Stimulated activated effector memory CD8-positive, alpha-beta T cell treated with anti-CD3 and anti-CD28 coated beads, Interleukin-12 subunit alpha, Interleukin-12 subunit beta, amount 100 ng/mL, for 72 hours (primary cell): ENCODE data around the gene ZNF774.
A peak's percentile ranks its signal among the peaks of the same experiment; 100 is the strongest.
"Not testable (repeated sequence)": the region's sequence is repeated elsewhere in the genome, so short reads cannot be mapped to it uniquely, and the experiment has no call there.

Source experiments
- ATAC-seq: fragments of 150-1000 bp; cut with Tn5 transposase; 2 replicates; pipeline ENCODE4 v1.10.0; 2021
- DNase-seq, 2 donors: peaks; one replicate each; pipeline ENCODE4 v3.0.0; 2021 to 2022; ENCODE audit warnings: low spot score in 2 of 2
- H3K27ac Mint-ChIP-seq: one replicate; pipeline ENCODE4 v1.8.0; 2022; ENCODE audit warnings: mild to moderate bottlenecking, mixed read lengths
- H3K36me3 Mint-ChIP-seq: one replicate; pipeline ENCODE4 v1.8.0; 2022; ENCODE audit warnings: mild to moderate bottlenecking, mixed read lengths
- H3K4me1 Mint-ChIP-seq: one replicate; pipeline ENCODE4 v1.8.0; 2022; ENCODE audit warnings: mixed read lengths
- H3K4me3 Mint-ChIP-seq: one replicate; pipeline ENCODE4 v1.8.0; 2022; ENCODE audit warnings: mild to moderate bottlenecking, mixed read lengths
- H3K9me3 Mint-ChIP-seq: one replicate; pipeline ENCODE4 v1.8.0; 2022; ENCODE audit warnings: mixed read lengths

Gene ZNF774

DNA sequence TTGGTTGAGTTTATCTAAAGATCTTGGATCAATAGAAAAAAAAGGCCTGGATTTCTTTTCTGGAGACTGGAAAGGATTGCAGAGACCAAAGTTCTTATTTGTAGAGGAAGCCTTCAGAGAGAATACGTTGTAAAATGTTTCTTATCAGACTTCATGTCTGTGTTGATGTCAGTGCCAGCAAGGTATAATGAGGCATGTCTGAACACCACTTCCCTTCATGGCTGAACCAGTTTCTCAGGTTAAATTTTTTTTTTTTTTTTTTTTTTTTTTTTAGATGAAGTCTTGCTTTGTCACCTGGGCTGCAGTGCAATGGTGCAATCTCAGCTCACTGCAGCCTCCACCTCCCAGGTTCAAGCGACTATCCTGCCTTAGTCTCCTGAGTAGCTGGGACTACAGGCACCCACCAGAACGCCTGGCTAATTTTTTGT is 17.8 kb upstream of the ZNF774 start:
- no peak overlapping the region for H3K27ac Mint-ChIP-seq
- no peaks in the 10 kb centered on the region for H3K4me1 Mint-ChIP-seq

DNA sequence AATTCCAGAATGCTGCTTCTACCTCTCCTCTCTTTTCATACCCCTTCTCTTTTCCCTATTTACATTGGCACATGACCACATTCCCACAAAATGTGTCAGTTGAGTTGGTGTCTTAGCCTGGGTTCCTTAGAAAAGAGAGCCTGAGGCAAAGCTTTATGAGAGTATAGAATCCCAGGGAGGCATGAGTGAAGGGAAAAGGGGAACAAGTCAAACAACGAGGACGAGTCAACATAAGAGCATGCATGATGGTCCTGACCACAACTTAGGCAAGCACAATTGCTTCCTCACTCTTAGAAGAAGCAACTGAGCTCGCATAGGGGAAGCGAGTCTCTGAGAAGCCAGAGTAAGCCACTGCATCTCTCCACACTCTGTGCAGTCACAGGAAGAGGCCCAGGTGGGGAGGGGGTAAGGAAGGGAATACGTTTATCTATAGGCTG is 15.4 kb upstream of the ZNF774 start:
- no peaks in the 10 kb centered on the region for H3K36me3 Mint-ChIP-seq
- no peak overlapping the region for H3K27ac Mint-ChIP-seq
- ATAC-seq (peak; percentile 21), DNase-seq (no peak)
- no peaks in the 10 kb centered on the region for H3K9me3 Mint-ChIP-seq
- no peak overlapping the region for H3K4me3 Mint-ChIP-seq
- H3K4me1 Mint-ChIP-seq, result no peaks in the 10 kb centered on the region

More for the DNA sequence above, 17.8 kb upstream of the ZNF774 start:
- ATAC-seq (no peak), DNase-seq (no peak)
- Mint-ChIP-seq H3K4me3 (no peak overlapping the region), H3K36me3 (no peaks in the 10 kb centered on the region), H3K9me3 (no peaks in the 10 kb centered on the region)

DNA sequence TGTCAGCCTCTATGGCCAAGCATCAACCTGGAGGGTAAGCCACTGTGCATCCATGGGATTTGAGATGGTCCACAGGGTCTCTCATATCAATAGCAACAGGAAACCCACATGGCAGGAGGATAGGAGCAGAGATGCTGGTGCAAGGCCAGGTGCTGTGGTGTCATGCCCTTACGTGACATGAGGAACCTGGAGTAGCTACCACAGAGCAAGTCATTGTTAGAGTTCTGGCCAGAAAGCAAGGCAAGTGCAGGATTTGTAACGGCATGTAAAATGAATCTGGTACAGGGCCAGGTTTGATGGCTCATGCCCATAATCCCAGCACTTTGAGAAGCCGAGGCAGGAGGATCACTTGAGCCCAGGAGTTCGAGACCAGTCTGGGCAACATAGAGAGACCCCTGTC is 14.8 kb upstream of the ZNF774 start:
- H3K4me1 Mint-ChIP-seq, result no peaks in the 10 kb centered on the region
- DNase-seq, result no peak
- H3K36me3 Mint-ChIP-seq, result no peaks in the 10 kb centered on the region
- no peak overlapping the region for H3K4me3 Mint-ChIP-seq
- ATAC-seq, result no peak
- H3K27ac Mint-ChIP-seq, result no peak overlapping the region
- no peaks in the 10 kb centered on the region for H3K9me3 Mint-ChIP-seq

- DNase-seq (no peak), ATAC-seq (no peak)
- H3K36me3 Mint-ChIP-seq, result no peaks in the 10 kb centered on the region
- no peak overlapping the region for H3K27ac Mint-ChIP-seq
- no peaks in the 10 kb centered on the region for H3K4me1 Mint-ChIP-seq
- H3K9me3 Mint-ChIP-seq, result no peaks in the 10 kb centered on the region
- no peak overlapping the region for H3K4me3 Mint-ChIP-seq
Measured at GRCh38 chr15:90338532-90338931, 13.6 kb upstream of the ZNF774 start.

DNA sequence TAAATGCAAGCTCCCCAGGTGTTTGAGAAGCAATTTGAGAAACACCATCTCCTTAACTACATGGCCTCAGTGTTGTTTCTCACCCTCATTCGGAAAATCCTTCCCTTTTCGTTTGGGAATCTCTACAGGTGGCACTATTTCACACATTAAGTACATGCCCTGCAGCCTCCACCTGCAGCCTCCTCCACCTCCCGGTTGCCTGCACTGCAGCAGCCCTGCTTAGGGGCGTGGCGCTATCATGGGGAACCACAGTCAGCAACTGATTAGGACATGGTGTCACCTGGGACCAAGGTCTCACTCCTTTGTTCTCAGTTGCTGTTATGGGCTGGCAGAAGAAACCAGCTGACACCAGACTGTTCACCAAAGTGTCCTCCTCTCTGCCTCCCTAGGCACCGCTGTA is 11.7 kb upstream of the ZNF774 start:
- Mint-ChIP-seq H3K27ac (no peak overlapping the region), H3K36me3 (no peaks in the 10 kb centered on the region), H3K9me3 (no peaks in the 10 kb centered on the region), H3K4me1 (no peaks in the 10 kb centered on the region), H3K4me3 (no peak overlapping the region)
- DNase-seq (no peak), ATAC-seq (no peak)

DNA sequence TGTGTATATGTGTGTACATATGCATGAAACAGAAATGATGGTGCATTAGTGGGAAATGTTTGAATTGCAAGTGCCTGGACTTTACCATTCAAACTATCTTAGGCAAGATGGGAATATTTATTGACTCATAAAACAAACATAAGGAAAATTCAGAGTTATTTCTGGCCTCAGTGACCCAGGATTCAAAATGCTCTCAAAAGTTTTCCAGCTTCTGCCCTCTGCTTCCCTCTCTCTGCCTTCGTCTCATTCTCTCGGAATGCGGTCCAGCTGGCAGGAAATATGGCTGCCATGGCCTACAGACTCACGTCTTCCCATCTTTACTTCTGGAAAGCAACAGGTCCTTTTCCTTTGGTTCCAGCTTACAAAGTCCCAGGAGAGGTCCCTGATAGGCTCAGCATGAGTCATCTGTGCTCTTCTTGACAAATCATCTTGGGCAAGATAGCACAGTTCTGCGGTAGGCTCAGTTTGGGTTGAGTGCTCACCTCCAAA is 8.7 kb upstream of the ZNF774 start:
- Mint-ChIP-seq H3K4me3 (no peak overlapping the region), H3K36me3 (no peaks in the 10 kb centered on the region), H3K4me1 (no peaks in the 10 kb centered on the region), H3K9me3 (no peaks in the 10 kb centered on the region), H3K27ac (no peak overlapping the region)
- ATAC-seq, result no peak
- DNase-seq, result no peak

GRCh38 chr15:90344662-90345061 is 7.4 kb upstream of the ZNF774 start:
- DNase-seq (no peak), ATAC-seq (no peak)
- Mint-ChIP-seq H3K4me3 (no peak overlapping the region), H3K9me3 (no peaks in the 10 kb centered on the region), H3K4me1 (peaks cover 2% of the 10 kb centered on the region), H3K27ac (no peak overlapping the region), H3K36me3 (no peaks in the 10 kb centered on the region)

DNA sequence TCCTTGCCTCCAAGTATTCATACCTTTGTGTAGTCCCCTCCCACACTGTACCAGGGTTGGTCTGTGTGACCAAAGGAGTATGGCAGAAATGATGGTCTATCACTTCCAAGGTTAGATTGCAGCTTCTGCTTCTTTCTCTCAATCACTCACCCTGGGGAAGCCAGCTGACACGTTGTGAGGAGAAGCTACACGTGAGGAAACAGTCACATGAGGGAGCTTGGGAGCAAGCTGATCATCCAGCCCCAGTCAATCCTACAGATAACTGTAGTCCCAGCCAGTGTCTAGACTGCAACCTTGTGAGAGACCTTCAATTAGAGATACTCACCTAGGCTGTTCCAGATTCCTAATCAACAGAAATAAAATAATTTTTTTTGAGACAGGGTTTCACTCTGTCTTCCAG is 6.2 kb upstream of the ZNF774 start:
- no peak overlapping the region for H3K4me3 Mint-ChIP-seq
- H3K4me1 Mint-ChIP-seq, result peaks cover 9% of the 10 kb centered on the region
- ATAC-seq, result no peak
- H3K36me3 Mint-ChIP-seq, result no peaks in the 10 kb centered on the region
- H3K9me3 Mint-ChIP-seq, result no peaks in the 10 kb centered on the region
- no peak overlapping the region for H3K27ac Mint-ChIP-seq
- DNase-seq, result no peak

- not testable (repeated sequence) for H3K36me3 Mint-ChIP-seq, H3K27ac Mint-ChIP-seq, H3K4me3 Mint-ChIP-seq, ATAC-seq, DNase-seq, H3K9me3 Mint-ChIP-seq
- peaks cover 16% of the 10 kb centered on the region for H3K4me1 Mint-ChIP-seq
Measured at GRCh38 chr15:90347431-90348065, 4.5 kb upstream of the ZNF774 start.

DNA sequence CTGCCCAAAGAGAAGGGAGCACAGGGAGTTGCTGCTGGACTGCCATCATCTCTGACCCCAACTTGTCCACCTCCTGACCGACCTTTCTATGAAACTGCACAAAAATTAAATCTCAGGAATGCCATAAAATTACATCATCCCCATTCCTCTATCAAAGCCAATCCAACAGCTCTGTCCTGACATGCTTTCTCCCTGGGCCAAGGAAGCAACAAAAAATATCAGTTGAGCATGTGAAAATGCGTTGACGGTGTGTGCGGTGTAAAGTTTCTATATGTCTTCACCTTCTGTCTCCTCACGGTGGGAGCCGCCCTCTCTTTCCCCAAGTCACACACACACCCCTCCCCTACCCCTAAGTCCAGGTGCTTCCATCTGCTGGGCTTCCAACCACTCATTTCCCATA is 3.6 kb upstream of the ZNF774 start:
- no peaks in the 10 kb centered on the region for H3K36me3 Mint-ChIP-seq
- ATAC-seq (no peak), DNase-seq (no peak)
- H3K9me3 Mint-ChIP-seq, result no peaks in the 10 kb centered on the region
- H3K27ac Mint-ChIP-seq, result no peak overlapping the region
- H3K4me3 Mint-ChIP-seq, result no peak overlapping the region
- H3K4me1 Mint-ChIP-seq, result peaks cover 16% of the 10 kb centered on the region

- no peaks in the 10 kb centered on the region for H3K36me3 Mint-ChIP-seq
- DNase-seq (no peak), ATAC-seq (no peak)
- peaks cover 16% of the 10 kb centered on the region for H3K4me1 Mint-ChIP-seq
- H3K27ac Mint-ChIP-seq, result no peak overlapping the region
- no peak overlapping the region for H3K4me3 Mint-ChIP-seq
- H3K9me3 Mint-ChIP-seq, result no peaks in the 10 kb centered on the region
Measured at GRCh38 chr15:90349072-90349471, 3.0 kb upstream of the ZNF774 start.

- Mint-ChIP-seq H3K27ac (no peak overlapping the region), H3K4me3 (no peak overlapping the region), H3K36me3 (no peaks in the 10 kb centered on the region), H3K4me1 (peaks cover 16% of the 10 kb centered on the region), H3K9me3 (no peaks in the 10 kb centered on the region)
- ATAC-seq (no peak), DNase-seq (no peak)
Measured at GRCh38 chr15:90349821-90350220, 2.3 kb upstream of the ZNF774 start.

GRCh38 chr15:90351479-90352106 is 491 bp upstream of the ZNF774 start:
- Mint-ChIP-seq H3K27ac (peak overlapping the region; percentile 89), H3K4me3 (peak overlapping the region; percentile 85), H3K36me3 (no peaks in the 10 kb centered on the region), H3K9me3 (no peaks in the 10 kb centered on the region), H3K4me1 (peaks cover 16% of the 10 kb centered on the region)
- peak; percentile 4 for ATAC-seq
- DNase-seq, result no peak

GRCh38 chr15:90354986-90355385 is 2.9 kb downstream of the ZNF774 start:
- no peak for ATAC-seq
- no peaks in the 10 kb centered on the region for H3K36me3 Mint-ChIP-seq

DNA sequence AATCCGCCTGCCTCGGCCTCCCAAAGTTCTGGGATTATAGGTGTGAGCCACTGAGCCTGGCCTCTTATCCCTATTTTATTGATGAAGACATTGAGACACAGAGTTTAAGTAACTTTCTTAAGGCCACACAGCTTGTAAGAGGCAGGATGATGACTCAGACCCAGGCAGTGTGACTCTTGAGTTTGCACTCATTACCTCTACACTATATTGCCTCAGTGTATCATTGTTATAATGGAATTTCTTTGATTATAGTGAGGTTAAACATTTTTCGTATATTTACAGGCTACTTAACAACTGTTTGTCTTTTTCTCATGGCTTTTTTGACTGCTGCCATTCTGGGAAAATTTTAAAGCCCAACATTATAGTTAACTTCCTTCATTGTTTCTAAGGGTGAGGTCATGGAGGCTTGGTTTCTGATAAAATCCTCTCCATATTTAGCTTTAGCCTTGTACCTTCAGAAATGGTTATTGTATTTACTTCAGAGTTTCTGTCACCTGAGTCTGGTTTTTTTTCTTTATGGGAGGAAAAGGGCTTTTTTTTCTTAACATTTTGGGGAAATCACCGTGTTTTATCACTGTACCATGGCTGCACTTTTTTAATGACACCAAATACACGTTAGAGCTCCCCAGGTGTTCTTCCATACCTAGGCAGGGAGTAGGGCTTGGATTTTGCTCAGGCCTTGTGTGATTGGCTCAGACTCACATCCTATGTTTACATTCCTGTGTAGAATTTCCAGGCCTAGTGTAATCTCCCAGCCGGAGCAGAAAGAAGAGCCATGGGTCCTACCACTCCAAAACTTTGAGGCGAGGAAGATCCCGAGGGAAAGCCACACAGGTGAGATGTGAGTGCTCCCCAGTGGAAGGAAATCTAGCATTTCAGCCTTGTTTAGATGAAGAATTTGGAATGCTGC is 6.3 kb downstream of the ZNF774 start:
- DNase-seq, result no peak
- Mint-ChIP-seq H3K36me3 (no peaks in the 10 kb centered on the region), H3K27ac (no peak overlapping the region), H3K9me3 (no peaks in the 10 kb centered on the region), H3K4me3 (no peak overlapping the region), H3K4me1 (peaks cover 18% of the 10 kb centered on the region)
- peak; percentile 74 for ATAC-seq

More at GRCh38 chr15:90354986-90355385, 2.9 kb downstream of the ZNF774 start:
- H3K4me1 Mint-ChIP-seq, result peaks cover 10% of the 10 kb centered on the region
- no peak overlapping the region for H3K27ac Mint-ChIP-seq
- no peak for DNase-seq
- no peaks in the 10 kb centered on the region for H3K9me3 Mint-ChIP-seq
- no peak overlapping the region for H3K4me3 Mint-ChIP-seq
